NCI-H2171 (cell line): Measurements from ENCODE around the gene OSM.
"Not testable (repeated sequence)": the region's sequence is repeated elsewhere in the genome, so short reads cannot be mapped to it uniquely, and the experiment has no call there.

Experiments
- DNase-seq: peaks from one replicate; lab custom pipeline; 2025; lab: John Stamatoyannopoulos, UW

Gene OSM

DNA sequence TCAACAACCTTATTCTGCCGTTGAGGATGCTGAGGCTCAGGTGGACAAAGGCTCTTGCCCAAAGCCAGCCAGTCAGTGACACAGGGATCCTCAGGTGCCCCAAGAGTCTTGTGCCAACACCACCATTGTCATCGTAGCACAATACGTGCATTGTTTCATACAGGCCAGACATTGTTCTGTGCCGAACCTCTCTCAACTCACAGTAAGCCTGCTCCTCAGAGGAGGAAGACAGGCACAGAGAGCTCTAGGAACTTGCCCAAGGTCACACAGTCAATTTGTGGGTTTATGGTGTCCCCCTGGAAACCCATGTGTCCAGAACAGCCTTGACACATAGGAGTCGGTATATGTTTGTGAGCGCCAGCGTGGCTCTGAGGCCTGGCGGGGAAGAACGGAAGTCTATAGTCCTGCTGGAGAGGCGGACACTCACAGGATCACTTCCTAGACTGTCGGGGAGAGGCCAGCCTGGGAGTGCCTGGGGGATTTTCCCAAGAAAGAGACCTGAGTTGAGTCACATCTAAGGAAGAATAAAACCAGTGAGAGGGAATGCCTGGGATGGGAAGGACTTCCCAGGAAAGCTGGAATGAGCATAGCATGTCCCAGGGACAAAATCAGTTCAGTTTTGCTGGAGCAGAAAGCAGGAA, 40.3 kb downstream of the OSM start:
- DNase-seq, result no peak

DNA sequence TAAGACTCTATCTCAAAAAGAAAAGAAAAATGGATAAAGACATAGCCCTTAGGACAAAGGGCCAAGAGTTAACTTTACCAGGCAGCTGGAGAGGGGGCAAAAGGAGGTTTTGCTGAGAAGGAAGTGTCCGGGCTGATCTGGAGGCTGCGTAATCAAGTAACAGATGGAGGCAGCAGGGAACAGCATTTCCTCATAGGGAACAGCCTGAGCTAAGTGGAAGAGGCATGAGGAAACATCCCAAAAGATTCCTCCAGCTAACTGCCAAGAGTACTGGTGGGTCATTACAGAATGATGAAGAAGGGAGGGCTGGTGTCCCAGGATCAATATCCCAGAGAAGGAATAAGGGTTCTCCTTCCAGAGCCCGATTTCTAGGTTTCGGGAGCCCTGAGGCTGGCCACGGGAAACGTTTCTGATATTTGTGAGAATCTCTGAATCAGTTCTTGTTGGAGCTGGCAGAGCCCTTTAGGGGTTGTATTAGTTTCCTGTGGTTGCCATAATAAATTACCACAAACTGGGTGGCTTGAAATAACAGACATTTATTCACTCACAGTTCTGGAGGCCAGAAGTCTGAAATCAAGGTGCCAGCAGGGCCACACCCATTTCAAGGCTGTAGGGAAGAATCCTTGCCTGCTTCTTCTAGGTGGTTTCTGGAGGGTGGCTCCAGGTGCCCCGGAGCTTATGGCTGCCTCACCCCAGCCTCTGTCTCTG, 41.3 kb downstream of the OSM start:
- DNase-seq, result no peak

DNA sequence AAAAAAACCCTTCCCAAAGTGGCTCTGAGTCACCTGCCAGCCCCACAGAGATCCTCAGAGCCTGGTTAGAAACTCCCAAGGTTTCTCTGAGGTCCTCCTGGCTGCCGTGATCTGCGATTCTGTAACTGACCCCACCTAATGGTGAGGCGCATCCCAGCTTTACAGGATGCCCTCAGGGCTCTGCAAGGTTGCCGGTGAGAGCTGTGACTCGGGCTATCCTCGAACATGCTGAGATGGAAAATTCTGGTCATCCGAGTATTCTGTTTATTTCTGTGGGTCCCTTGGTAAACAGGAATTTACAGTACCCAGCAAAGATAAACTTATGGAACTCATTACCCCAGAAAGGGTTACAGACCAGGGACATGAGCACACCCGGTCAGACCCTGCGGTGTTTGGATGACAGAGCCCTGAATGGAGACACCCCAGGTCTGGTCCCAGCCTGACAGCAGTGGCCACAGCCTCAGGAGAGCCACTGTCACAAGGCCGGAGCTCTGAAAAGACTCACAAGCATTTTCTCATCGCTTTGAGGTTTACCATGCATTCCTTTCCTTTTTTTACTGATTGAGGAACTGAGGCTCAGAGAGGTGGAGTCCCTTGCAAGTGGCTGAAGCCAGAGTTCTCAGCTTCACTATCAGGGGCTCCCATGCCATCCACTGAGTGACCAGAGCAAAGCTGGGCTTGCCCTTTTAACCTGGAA, 42.3 kb downstream of the OSM start:
- no peak for DNase-seq

DNA sequence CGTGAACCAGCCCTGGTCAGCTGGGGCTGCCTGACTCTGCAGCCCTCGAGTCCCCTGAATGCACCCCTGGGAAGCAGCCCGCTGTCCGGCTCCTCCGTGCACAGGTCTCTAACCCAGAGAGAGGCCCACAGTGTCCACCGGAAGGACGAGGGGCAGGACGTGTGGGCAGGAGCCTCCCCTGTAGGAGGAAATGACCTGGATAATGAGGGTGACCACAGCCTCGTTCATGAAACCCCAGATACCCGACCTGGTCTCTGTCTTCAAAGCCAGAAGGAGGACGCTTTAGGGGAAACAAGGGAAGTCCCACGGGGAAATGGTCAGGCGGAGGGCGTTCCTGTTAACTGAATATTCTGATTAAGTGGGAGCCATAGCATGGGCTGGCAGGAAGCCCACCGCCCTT, 43.3 kb downstream of the OSM start:
- no peak for DNase-seq

DNA sequence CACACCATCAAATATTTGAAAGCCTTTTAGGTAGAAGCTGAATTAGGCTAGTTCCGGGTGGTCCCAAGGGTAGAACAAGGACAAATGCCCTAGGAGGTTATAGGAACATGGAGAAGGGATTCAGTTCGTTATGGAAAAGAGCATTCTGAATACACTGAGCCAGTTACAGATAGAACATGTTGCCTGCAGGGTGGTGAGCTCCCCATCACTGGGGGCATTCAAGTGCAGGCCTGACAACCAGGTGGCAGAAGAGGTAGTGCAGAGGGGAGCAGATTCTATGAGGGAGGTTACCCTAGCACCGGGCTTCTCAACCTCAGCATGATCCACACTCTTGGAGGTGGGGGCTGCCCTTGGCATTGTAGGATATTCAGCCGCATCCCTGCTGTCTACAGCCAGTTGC, 44.3 kb downstream of the OSM start:
- no peak for DNase-seq

DNA sequence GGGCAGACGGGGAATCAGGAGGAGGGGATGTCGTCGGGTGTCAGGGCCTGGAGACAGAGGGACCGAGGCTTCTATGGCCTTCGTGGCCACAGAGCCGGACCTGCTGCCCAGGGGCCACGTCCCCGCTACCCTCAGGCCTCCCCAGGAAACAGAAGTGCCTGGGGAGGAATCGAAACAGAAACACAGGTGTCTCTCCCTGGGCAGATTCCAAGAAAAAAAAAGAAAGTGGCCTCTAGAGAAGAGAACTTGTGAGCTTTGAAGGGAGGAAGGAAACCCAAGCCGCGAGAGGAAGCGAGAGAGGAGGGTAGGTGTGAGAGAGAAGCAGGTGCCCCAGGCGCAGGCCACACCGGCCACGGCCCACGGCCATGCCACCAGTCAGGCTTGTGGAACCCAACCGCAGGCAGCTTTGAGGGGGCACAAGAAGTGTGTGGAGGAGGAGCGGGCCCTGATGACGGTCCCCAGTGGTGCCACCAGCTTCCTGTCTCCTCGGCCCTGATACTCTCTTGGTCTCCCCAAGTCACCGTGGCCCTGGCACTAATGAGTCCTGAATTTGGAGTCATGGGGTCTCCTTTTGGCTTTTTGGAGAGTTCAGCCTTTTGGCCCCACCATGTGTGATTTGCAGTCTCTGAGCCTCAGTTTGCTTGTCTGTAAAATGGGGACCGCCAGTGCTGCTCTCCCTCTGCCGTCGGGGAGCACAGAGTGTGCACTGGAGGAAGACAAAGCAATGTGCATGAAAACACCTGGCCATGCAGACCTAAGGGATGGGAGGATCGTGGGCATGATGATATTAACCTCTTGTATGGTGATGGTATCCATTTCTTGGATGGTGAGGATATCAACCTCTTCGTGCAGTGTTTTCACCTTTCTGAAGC, 45.3 kb downstream of the OSM start:
- DNase-seq, result no peak

DNA sequence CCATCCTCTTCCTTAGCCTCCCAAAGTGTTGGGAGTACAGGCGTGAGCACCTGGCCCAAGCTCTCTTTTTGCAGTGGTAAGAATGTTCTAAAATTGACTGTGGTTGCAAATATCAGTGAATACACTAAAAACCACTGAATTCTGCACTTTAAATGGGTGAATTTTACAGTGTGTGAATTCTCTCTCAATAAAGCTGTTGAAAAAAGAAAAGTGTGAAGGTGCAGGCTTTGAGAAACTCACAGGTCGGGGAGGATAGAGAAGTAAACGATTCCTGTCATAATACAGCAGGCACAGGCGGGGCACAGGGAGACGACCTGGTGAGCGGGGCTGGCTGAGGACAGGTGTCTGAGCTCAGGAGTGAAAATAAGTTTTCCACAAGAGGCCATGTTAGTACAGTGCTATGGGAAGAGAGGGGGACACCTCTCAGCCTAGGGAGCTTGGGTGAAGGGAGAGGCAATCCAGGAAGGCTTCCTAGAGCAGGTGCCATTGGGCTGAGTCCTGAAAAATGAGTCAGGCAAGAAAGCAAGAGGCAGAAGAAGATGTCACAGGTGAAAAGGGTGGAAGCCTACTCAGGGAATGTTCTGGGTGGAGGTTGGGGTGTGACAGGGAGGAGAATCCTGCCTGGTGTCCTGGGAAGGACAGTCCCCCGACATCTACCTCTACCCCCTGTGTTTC, 46.2 kb downstream of the OSM start:
- no peak for DNase-seq

DNA sequence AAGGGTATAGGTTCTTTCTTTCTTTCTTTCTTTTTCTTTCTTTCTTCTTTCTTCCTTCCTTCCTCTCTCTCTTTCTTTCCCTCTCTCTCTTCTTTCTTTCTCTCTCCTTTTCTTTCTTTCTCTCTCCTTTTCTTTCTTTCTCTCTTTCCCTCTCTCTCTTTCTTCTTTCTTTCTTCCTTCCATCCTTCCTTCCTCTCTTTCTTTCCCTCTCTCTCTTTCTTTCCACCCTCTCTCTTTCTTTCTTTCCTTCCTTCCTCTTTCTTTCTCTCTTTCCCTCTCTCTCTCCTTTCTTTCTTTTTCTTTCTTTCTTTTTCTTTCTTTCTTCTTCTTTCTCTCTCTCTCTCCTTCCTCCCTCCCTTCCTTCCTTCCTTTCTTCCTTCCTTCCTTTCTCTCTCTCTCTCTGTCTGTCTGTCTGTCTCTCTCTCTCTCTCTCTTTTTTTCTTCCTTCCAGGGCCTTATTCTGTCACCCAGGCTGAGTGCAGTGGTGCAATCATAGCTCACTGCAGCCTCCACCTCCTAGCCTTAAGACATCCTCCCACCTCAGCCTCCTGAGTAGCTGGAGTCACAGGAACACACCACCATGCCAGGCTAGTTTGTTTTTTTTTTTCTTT, 46.9 kb downstream of the OSM start:
- no peak for DNase-seq

DNA sequence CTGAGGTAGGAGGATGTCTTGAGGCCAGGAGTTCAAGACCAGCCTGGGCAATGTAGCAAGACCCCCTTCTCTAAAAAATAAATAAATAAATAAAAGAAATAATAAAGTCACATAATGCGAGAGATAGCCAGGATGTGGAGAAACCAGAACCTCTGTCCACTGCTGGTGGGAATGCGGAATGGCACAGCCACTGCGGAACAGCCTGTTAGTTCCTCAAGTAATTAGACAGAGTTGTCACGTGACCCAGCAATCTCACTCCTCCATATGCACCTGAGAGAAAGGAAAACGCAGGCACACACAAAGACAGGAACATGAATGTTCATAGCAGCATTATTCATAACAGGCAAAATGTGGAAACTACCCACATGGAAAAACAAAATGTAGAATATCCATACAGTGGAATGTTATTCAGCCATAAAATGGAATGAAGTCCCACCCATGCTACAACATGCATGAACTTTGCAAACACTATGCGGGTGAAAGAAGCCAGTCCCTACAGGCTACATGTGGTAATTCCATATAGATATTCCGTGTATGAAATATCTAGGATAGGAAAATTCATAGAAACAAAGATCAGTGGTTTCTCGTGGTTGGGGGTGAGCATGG, 47.5 kb downstream of the OSM start:
- no peak for DNase-seq

DNA sequence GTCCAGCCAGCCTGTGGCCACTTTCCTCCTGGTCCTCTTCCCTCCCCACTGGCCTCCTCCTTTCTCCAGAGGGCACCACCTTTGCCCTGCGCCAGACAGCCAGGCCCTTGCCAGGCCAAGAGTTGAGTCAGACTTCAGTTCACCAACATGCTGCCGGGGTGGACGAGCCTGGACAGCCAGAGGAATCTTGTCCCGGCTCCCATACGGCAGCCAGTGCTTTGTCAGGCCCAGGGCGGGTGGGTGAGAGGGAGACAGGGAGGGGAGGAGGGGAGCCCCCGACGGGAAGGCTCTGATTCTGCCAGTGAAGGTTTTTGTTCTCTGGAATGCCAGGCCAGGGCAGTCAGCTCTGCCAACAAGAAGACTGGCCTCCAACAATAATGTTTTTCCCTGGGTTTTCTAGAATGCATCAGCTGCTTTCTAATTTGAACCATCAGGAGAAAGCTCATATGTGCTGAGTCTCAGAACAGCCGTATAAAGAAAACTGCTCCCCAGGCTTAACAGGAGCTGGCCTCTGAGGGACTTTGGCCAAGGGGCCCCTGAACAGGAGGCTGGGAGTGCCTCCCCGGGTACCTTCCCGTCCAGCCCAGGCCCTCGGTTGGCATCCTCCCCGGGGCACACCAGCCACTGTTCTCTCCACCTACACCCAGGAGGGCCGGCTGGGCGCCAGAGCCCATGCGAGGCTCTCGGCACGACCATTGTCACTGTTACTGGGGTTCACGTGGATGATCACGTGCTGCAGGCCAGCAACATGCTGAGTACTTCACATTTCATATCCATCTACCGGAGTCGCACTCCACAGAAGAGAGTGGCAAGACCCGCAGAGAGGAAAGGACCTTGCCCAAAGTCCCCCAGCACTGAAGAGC, 48.7 kb downstream of the OSM start:
- DNase-seq, result no peak

DNA sequence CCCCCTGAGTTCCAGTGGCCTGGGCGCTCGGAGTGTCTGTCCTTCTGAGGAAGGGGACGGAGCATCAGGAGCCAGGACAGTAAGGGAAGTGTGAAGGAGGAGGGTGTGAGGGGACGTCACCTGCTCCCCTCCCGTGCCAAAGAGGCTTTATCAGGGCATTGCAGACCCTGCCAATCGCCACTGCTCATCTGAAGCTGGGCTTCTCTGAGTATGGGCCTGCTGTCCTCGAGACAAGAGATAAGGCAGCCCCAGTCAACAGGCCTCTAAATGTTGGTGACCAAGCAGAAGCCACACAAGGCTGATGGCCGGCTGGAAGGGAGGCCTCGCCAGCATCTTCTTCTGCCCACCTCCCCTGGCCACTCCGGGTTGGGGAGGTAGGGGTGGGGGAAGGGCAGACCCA, 49.9 kb downstream of the OSM start:
- DNase-seq, result no peak

DNA sequence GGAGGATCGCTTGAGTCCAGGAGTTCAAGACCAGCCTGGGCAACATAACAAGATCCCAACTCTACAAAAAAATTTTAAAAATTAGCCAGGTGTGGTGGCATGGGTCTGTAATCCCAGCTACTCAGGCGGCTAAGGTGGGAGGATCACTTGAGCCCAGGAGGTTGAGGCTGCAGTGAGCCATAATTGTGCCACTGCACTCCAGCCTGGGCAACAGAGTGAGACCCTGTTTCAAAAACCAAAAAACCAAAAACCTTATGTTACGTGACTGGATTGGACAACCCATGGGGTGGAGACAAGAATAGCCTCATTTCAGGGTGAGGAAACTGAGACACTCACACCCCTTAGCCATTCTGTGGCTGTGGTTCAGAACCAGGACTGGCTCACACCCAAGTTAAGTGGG, 50.4 kb downstream of the OSM start:
- DNase-seq, result not testable (repeated sequence)

DNA sequence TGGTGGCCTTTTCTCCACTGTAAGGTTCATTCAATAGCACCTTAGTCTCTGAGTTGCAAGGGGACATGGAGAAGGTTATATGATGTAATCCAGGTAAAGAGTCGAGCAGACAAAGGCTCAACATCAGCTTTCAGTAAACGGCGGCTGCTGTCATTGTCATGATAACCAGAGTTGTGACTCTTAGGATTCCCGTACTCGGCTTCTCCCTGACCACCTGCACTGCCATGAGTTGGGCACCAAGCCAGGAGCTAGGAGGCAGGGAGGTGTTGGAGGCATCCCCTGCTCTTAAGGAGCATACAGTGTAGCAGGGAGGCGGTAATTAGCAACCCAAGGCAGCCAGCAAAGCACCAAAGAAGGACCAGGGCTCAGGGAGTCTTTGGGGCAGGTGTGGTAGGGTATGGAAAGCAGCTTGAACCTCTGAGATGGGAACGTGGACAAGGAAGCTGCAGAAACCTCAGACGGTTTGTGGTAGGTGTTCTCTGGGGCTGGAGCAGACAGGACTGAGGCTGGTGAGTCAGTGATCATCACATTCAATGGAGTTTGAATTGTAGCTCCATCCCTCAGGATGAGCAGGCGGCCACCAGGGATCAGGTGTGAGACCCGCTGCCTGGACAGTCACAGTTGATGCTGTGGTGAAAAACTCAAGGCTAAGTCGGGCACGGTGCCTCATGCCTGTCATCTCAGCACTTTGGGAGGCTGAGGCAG, 51.8 kb downstream of the OSM start:
- no peak for DNase-seq

DNA sequence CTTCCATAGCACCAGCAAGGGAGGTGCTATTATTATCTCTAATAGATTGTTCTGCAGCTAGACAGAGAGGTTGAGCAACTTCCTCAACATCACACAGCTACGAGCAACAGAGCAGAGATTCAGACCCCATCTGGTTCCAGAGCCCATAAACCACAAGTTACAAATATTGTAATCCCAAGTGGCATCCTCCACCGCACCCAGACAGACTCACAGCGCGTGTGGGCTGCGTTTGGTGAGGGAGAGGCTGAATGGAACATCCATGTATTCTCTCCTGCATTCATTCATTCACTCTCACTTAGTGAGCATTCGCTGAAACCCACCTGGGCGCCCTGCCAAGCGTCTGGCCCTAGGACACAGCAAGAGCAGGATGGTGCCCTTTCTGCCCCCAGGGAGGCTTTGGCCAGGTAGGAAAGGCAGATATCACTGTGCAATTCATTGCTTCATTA, 53.6 kb downstream of the OSM start:
- DNase-seq, result no peak
